Embryonic facial prominence (tissue), 1 donor: ENCODE data around the gene ZDHHC23.

Experiments used
- DNase-seq: peaks from one replicate; pipeline ENCODE4 v3.0.0-alpha.2; 2016; ENCODE audit errors: extremely low spot score

Gene ZDHHC23

DNA sequence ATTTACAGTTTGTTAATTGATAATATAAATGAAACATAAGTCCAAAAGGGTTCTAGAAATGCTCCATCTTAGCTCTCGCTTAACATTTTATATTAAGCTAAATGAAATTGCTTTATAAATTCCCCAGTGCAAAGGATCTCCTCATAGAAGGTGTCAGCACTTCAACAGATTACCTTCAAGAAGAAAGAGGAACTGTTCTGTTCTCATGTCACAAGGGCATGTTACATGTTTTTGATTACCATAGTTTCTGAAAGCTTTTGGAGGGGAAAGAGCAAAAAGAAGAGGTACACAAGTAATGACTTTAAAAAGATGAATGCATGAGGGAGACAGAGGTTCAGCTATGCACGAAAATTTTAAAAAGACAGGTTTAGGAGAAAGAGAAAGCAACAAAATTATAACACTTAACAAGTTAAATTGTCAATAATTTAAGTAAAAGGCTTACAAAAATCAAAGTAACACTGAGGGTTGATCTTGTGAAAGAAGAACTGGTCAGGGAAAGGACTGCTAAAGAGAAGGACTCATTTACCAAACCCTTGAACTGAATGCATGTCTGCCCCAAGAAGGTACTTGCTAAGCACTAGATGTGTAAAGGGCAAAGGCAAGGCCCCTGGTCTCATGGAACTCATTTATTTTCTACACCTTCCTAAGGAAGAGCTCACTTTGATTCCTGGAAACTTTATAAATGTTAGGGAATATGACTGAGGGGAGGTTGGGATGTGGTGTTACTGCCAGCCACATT lies 63.4 kb downstream of the ZDHHC23 start:
- DNase-seq = no peak
